ENCODE measurements around the gene ATP8A1.

Gene ATP8A1

GRCh38 chr4:42649870-42650269, 7.0 kb downstream of the ATP8A1 start:
- DNase-seq (ENCODE audit: low spot score) = no peak

GRCh38 chr4:42646999-42647541, 9.8 kb downstream of the ATP8A1 start:
- no peak for DNase-seq (ENCODE audit: low spot score)

GRCh38 chr4:42646013-42646784, 10.7 kb downstream of the ATP8A1 start:
- no peak for DNase-seq (ENCODE audit: low spot score)

- DNase-seq (ENCODE audit: low spot score) = no peak
Measured at GRCh38 chr4:42644897-42645296, 12.0 kb downstream of the ATP8A1 start.

GRCh38 chr4:42643685-42644084, 13.2 kb downstream of the ATP8A1 start:
- no peak for DNase-seq (ENCODE audit: low spot score)

- DNase-seq (ENCODE audit: low spot score) = no peak
Measured at GRCh38 chr4:42642845-42643615, 13.9 kb downstream of the ATP8A1 start.

GRCh38 chr4:42642101-42642797, 14.7 kb downstream of the ATP8A1 start:
- DNase-seq (ENCODE audit: low spot score) = no peak

- no peak for DNase-seq (ENCODE audit: low spot score)
Measured at GRCh38 chr4:42641656-42642055, 15.2 kb downstream of the ATP8A1 start.

- DNase-seq (ENCODE audit: low spot score) = no peak
Measured at GRCh38 chr4:42641161-42641560, 15.7 kb downstream of the ATP8A1 start.

- DNase-seq (ENCODE audit: low spot score) = no peak
Measured at GRCh38 chr4:42640613-42641012, 16.3 kb downstream of the ATP8A1 start.

- DNase-seq (ENCODE audit: low spot score) = no peak
Measured at GRCh38 chr4:42638993-42639392, 17.9 kb downstream of the ATP8A1 start.

GRCh38 chr4:42638321-42638720, 18.6 kb downstream of the ATP8A1 start:
- no peak for DNase-seq (ENCODE audit: low spot score)

- no peak for DNase-seq (ENCODE audit: low spot score)
Measured at GRCh38 chr4:42637867-42638266, 19.0 kb downstream of the ATP8A1 start.

- DNase-seq (ENCODE audit: low spot score) = no peak
Measured at GRCh38 chr4:42637104-42637503, 19.8 kb downstream of the ATP8A1 start.

GRCh38 chr4:42636645-42636949, 20.3 kb downstream of the ATP8A1 start:
- no peak for DNase-seq (ENCODE audit: low spot score)

GRCh38 chr4:42633605-42634388, 23.1 kb downstream of the ATP8A1 start:
- DNase-seq (ENCODE audit: low spot score) = no peak

- DNase-seq (ENCODE audit: low spot score) = no peak
Measured at GRCh38 chr4:42632653-42633382, 24.1 kb downstream of the ATP8A1 start.

GRCh38 chr4:42630908-42631307, 26.0 kb downstream of the ATP8A1 start:
- no peak for DNase-seq (ENCODE audit: low spot score)

GRCh38 chr4:42628740-42629139, 28.2 kb downstream of the ATP8A1 start:
- DNase-seq (ENCODE audit: low spot score) = no peak

- no peak for DNase-seq (ENCODE audit: low spot score)
Measured at GRCh38 chr4:42627885-42628646, 28.8 kb downstream of the ATP8A1 start.
